Mucosa of descending colon (tissue), 3 donors: ENCODE results near the gene CPM. TPM values are rescaled to one million over a fixed set of nuclear protein-coding genes. Genes with fewer than 3 reads are reported as not detected.

ENCODE experiments used
- ATAC-seq: fragments of 200-7000 bp; cut with Tn5 transposase; one replicate; pipeline ENCODE4 v1.9.1; 2020; ENCODE audit warnings: mild to moderate bottlenecking, moderate library complexity
- DNase-seq, 3 donors: peaks; one replicate each; pipeline ENCODE4 v3.0.0-alpha.2; 2020
- H3K36me3 ChIP-seq: fragments of 200-600 bp; one replicate; pipeline ENCODE4 v1.8.0; 2021; ENCODE audit warnings: low read depth, mild to moderate bottlenecking
- H3K4me1 ChIP-seq: fragments of 200-600 bp; one replicate; pipeline ENCODE4 v1.8.0; 2021; ENCODE audit warnings: low read depth, mild to moderate bottlenecking
- H3K4me3 ChIP-seq: fragments of 200-600 bp; one replicate; pipeline ENCODE4 v1.8.0; 2021; ENCODE audit warnings: mild to moderate bottlenecking
- H3K9me3 ChIP-seq: fragments of 200-600 bp; one replicate; pipeline ENCODE4 v1.8.0; 2021; ENCODE audit warnings: mild to moderate bottlenecking
- CTCF ChIP-seq: fragments of 200-600 bp; IDR thresholded peaks from one replicate; pipeline ENCODE4 v1.8.0; 2022; ENCODE audit warnings: antibody characterized with exemption, mild to moderate bottlenecking
- intact Hi-C, 2 donors: fragments of 100-400 bp; cut with DNase I in 1 of 2; cut with micrococcal nuclease in 1 of 2; formaldehyde crosslinking; loops; one replicate each; pipeline versions ENCODE4 v1.11.0 to v1.11.1; 2022; cut with DNase I, micrococcal nuclease
- total RNA-seq, 3 donors: library from RNA; stranded (reverse); fragmentation: NEBNext Ultra II Directional in 2 of 3; extraction: Animal tissue kit (Norgen Biotek cat#: 25700) in 2 of 3; gene quantifications; one replicate each; pipeline versions ENCODE4 v1.2.1 to v1.2.4, GENCODE V29; 2021 to 2023
- donor health status: DM: no; HTN: no; CAD: no; lungs with moderate emphysema.
- donor health status: DM: no; HTN: no; CAD: no.
- donor health status: DM: no; HTN: yes; CAD: no.

CPM gene
- total RNA-seq, 3 donors from 2014 or later = 40.1 to 130 (median 111) TPM

DNA sequence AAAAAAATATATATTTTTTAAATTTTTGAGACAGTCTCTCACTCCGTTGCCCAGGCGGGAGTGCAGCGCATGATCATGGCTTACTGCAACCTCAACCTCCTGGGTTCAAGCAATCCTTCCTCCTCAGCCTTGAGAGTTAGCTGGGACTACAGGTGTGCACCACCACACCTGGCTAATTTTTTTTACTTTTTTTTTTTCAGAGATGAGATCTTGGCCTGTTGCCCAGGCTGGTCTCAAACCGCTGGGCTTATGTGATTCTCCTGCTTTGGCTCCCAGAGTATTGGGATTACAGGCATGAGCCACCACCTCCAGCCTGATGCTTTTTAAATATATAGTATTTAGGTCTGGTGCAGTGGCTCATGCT is 100.5 kb downstream of the CPM start:
- no peak for ATAC-seq
- Histone ChIP-seq H3K36me3 (no peaks in the 10 kb centered on the region), H3K4me1 (no peaks in the 10 kb centered on the region), H3K4me3 (no peak overlapping the region), H3K9me3 (no peaks in the 10 kb centered on the region)
- intact Hi-C loops = no loop called here
- DNase-seq = no peak
- TF ChIP-seq CTCF = no peak

GRCh38 chr12:68831751-68832503 is 101.0 kb downstream of the CPM start:
- Histone ChIP-seq H3K36me3 (no peaks in the 10 kb centered on the region), H3K4me3 (no peak overlapping the region), H3K4me1 (no peaks in the 10 kb centered on the region), H3K9me3 (no peaks in the 10 kb centered on the region)
- no peak for ATAC-seq
- no peak for TF ChIP-seq CTCF
- intact Hi-C loops = no loop called here
- no peak for DNase-seq

DNA sequence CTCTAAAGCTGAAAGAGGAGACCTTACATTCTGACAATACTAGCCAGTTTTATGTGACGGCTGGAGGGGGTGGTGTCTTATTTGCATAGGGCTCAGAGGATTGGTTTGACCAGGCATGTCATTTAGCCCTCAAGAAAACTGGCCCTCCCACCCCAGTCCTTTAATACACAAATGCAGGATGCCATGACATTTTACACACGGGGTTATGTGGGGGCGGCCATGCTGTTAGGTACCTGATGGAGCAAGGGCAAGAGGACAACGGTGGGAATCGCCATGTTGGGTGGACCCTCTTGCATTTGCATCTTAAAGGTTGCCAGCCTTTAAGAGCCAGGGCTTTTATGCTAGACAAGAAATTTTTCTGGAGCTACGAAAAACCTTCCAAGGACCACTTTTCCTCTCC is 101.7 kb downstream of the CPM start:
- ATAC-seq (no peak), DNase-seq (no peak)
- Histone ChIP-seq H3K4me3 (no peak overlapping the region), H3K4me1 (no peaks in the 10 kb centered on the region), H3K9me3 (no peaks in the 10 kb centered on the region), H3K36me3 (no peaks in the 10 kb centered on the region)
- TF ChIP-seq CTCF = no peak
- intact Hi-C loops = no loop called here

DNA sequence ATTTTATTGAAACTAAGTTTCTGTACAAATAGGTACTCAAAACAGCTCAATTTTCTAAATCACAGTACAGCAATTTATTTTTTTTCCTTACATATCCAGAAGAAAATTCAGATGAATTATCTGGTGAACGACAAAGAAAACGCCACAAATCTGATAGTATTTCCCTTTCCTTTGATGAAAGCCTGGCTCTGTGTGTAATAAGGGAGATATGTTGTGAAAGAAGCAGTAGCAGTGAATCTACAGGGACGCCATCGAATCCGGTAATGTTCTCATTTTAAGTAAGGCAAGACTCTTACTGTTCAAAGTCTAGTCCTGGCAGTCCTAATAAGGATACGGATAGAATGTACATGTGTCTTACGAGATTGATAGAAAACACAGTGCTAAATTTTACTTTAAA is 104.3 kb downstream of the CPM start:
- intact Hi-C loops = no loop called here
- H3K9me3 ChIP-seq = no peaks in the 10 kb centered on the region
- H3K4me3 ChIP-seq = no peak overlapping the region
- DNase-seq (no peak), ATAC-seq (no peak)
- TF ChIP-seq CTCF = no peak
- no peaks in the 10 kb centered on the region for H3K4me1 ChIP-seq
- no peaks in the 10 kb centered on the region for H3K36me3 ChIP-seq

- H3K36me3 ChIP-seq = no peaks in the 10 kb centered on the region
- intact Hi-C loops = no loop called here
- no peak for ATAC-seq
- H3K9me3 ChIP-seq = no peaks in the 10 kb centered on the region
- DNase-seq = no peak
- H3K4me3 ChIP-seq = no peak overlapping the region
- H3K4me1 ChIP-seq = no peaks in the 10 kb centered on the region
- no peak for TF ChIP-seq CTCF
Measured at GRCh38 chr12:68827895-68828671, 104.9 kb downstream of the CPM start.
